NCI-H2107 treated with DMSO at 0.1 percent for 48 hours (cell line): ENCODE results near the gene USP33.
"Not testable (repeated sequence)": the region's sequence is repeated elsewhere in the genome, so short reads cannot be mapped to it uniquely, and the experiment has no call there.

Experiments
- DNase-seq: peaks from one replicate; lab custom pipeline; 2025; ENCODE audit not compliant: unreplicated experiment; lab: John Stamatoyannopoulos, UW

Gene USP33

DNA sequence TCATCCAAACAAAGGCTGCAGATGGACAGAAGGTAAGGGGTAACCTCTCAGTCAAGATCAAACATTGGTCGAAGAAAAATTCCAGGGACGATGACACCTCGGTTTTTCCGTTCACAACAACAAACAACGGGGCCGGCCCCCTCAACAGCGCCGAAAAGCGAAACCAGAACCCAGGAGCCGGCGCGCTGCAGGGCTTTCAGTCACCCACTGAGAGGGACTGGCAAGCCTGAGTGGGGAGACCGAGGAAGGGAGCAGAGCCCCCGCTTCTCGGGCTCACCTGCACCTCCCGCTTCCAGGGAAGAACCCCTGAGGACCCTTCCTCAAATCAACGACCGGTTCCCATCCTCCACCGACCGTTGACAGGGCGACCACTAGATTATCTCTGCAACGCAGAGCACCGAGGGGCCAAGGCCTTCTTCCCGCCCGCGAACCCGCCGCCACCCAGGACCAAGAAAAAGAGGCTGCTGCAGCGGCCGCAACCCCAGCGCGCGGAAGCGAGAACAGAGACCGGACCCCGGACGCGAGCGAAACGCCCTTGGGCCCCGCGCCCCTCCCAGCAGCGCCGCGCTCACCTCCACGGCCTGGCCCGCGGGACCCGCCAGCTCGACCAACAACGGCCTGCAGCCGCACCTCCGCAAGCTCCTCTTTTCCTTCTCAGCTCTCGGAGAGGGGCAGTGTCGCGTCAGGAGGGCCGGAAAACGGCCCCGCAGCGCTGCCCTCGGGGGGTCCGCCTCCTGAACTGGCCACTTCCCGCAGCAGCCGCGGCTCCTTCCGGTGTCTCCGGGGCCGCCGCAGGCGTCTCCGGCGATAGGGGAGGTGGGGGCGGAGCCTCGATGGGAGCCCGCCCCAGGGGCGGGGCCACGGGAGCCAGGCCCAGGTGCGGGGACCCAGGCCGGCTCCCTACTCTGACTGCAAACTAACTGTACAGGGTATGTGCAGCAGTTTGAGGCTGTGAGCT, at the start of gene USP33:
USP33 (minus strand) TSS at position 782 of the 958 bp plus-strand sequence. CDS start 18,155 bp downstream, outside the sequence.
- DNase-seq: peak; percentile 79

DNA sequence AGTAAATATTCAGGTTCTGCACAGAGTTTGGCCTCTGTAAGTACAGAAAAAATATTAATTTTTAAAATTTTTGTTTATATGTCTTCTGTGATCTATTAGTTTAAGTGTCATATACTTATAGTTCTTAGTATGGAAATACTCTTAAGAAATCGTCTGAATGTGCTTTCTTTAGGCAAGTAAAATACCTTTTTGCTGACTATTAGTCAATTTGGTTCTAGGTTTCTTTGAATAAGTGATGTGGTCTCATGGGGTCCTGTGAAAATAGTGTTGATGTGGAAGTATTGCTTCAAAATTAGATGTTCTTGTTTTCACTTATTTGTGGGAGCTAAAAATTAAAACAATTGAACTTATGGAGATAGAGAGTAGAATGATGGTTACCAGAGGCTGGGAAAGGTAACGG, 43.7 kb upstream of the USP33 start:
- no peak for DNase-seq

DNA sequence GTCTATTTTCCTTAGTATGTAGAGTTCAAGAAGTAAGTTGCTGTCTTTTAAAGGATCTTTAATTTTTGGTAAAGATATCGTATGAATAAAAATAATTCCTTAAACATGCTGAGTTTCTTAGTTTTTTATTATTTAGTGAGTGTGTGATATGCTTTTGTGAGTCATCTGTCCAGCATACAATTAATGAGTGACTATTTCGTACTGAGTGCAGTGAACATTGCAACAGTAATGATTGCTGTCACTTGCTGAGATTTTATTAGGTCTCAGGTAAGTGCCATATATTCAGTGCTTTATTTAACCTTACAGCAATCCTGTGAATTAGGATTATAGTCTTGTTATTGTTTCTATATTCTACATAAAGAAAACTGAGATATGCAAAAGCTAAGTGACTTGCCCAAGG, 42.4 kb upstream of the USP33 start:
- DNase-seq: no peak

DNA sequence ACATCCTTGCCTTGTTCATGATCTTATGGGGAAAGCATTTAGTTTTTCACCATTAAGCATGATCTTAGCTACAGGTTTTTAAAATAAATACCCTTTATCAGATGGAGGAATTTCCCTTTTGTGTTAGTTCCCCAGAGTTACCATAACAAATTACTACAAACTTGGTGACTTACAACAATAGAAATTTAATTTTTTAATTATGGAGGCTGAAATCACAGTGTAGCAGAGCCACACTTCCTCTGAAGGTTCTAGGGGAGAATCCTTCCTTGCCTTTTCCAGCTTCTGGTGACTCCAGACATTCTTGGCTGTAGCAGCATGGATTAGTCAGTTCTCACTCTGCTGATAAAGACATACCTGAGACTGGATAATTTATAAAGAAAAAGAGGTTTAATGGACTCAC, 38.3 kb upstream of the USP33 start:
- no peak for DNase-seq

DNA sequence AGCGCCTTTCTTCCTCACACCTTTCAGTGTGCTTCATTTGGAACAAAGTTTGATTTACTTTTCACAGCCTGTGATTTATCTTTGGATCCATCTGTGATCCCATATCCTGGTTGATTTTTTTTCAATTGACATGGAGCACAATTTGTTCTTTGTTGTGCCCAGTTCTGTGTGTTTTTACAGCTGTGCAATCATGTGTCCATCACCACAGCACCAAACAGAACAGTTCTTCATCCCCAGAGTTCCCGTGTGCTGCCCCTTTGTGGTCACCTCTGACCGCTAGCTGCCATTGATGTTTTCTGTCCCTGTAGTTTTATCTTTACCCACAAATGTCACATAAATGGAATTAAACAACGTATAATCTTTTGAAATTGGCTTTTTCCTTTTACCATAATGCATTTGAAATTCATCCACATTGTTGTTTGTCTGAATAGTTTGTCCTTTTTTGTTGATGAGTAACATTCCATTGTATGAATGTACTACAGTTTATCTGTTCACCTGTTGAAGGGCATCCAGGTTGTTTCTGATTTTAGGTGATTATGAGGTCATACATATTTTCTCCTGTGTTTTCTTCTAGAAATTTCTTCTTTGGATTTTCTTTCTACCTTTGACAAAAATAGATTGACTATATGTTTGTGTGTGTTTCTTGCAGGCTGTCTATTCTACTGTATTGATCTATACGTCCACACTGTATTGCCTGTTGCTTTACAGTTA, 37.2 kb upstream of the USP33 start:
- no peak for DNase-seq

DNA sequence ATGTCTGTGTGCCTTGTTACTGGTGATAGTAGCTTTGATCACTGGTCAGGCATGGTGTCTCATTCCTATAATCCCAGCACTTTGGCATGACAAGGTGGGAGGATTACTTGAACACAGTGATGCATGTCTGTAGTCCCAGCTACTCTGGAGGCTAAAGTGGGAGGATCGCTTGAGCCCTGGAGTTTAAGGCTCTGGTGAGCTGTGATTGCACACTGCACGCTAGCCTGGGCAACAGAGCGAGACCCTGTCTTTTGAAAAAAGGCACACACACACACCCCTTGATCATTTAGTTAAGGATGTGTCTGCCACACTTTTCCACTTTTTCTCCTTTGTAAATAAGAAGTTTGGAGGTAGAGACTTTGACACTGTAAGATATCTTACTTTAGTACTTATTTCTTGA, 34.9 kb upstream of the USP33 start:
- DNase-seq: no peak

DNA sequence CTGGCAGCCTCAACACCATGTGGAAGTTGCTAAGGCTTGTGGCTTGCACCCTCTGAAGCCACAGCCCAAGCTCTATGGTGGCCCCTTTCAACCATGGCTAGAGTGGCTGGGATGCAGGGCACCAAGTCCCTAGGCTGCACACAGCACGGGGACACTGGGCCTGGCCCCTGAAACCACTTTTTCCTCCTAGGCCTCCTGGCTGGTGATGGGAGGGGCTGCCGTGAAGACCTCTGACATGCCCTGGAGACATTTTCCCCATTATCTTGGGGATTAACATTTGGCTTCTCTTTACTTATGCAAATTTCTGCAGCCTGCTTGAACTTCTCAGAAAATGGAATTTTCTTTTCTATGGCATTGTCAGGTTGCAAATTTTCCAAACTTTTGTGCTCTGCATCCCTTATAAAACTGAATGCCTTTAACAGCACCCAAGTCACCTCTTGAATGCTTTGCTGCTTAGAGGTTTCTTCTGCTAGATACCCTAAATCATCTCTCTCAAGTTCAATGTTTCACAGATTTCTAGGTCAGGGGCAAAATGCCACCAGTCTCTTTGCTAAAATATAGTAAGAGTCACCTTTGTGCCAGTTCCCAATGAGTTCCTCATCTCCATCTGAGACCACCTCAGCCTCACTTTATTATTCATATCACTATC, 26.6 kb upstream of the USP33 start:
- not testable (repeated sequence) for DNase-seq

DNA sequence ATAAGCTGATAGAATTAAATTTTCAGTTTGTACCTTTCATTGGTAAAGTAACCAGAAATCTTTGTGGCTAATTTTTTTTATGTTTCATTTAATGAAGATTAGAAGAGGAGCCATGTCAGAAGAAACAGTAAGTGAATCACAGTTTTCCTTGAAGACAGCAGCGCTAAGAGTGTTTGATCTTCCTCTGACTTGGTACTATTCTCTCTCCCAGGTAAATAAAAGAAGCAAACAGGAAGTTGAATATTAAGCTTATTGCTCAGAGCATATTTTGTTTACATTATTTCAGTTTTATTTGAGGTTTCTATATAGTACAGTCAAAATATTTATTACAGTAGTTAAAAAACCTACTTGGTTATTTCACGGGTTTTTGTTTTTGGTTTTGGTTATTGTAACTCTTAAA, 23.5 kb upstream of the USP33 start:
- DNase-seq: no peak

DNA sequence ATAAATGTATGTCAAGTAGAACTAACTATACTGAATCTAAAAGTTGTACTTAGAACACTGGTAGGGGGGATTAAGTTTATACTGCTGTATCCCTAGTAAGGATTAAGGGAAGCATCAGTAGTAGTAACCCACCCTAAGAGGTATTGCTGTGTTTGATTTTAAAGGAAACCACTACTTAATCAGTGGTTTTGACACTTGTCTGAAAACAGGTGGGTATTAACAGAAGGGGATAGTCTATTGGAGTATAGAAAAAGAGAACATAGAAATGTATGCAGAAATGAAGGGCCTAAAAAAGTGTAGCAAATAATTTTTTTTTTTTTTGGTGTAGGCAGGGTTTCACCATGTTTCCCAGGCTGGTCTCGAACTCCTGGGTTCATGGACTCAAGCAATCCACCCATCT, 22.0 kb upstream of the USP33 start:
- no peak for DNase-seq

DNA sequence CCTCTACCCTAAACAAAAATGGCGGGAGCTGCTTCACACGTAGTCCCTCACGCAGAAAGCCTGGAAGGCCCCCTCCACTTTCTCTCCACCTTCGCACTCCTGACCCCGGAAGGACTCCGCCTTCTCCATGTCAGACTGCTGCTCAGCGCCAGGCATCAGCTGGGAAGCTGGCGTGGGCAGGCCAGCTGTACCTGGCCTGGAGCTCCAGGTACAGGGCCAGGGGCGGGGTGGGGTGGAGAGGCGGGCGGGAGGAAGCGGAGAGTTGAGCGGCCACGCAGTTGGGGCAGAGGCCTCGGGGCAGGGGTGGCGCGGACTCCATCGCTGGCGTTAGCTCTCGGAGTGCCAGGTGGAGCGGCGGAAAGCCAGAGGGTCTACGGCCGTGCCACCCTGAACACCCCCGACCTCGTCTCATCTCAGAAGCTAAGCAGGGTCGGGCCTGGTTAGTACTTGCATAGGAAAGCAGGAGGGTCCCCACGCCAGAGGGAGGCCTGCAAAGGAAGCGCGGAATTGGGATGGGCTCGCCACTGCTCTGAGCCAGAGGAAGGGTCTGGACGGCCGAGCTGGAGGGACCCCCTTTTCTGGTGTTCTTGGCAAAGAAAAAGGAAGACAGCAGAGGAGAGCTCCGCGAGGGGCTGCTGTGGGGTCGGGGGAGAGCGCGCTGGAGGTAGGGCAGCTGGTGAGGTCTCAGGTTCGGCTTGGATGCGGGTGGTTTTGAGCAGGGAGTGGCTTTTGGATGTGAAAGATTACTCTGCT, 20.1 kb upstream of the USP33 start, which contains the start of gene MIGA1:
MIGA1 (plus strand) TSS at position 121 of the 753 bp plus-strand sequence. CDS start 3,604 bp downstream, outside the sequence.
- DNase-seq: peak; percentile 92

DNA sequence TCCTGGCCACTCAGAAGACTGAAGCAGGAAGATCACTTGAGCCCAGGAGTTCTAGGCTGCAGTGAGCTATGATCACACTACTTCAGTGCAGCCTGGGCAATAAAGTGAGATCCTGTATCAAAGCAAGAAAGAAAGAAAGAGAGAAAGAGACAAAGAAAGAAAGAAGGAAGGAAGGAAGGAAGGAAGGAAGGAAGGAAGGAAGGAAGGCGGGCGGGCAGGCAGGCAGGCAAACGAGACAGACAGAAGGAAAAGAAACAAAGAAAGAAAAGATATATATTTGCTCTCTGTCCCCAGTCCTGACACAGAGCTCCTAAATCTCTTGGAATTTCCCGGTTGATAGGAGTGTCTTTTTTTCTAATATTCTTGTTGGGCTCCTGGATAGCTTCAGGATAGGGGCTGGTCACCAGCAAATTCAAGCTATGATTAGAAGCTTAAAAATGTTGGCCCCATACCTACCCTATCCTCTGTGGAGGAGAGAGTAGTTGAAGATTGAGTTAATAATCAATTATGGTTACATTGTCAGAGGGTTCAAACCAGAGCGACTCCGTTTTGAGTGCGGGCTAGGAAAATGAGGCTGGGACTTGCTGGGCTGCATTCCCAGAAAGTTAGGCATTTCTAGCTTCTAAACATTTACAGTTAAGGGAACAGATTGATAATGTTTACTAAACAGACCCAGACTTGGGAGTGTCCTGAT, 16.5 kb upstream of the USP33 start:
- no peak for DNase-seq

DNA sequence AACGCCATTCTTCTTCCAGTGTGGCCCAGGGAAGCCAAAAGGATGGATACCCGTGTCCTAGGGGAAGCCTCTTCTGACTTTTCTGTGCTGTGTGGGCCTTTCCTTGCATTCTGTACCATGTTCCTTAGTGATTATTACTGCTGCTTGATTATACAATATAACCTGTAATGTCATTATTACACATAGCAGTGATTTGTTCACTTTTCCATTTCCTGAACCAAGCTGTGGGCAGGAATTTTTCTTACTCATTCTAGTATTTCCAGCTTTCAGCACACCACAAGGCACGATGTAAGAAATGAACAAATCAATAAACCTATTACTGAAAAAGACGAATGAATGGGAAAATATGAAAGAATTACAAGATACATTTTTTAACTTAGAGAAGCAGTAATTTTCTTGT, 8.4 kb upstream of the USP33 start:
- no peak for DNase-seq

DNA sequence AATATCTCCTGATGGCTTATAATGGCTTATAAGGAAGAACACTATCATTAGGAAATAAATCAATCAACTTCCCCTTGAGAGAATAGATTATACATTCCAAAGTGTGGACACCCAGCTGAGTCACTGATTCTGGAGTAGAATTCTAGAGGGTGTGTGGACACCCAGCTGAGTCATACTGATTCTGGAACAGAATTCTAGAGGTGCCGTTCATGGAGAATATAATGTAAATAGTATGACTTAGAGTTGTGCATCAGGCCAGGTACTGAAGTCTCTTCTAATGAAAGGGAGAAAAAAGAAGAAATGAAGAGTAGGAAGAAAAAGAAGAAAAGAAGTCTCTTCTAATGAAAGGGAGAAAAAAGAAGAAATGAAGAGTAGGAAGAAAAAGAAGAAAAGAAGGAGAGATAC, 2.4 kb upstream of the USP33 start:
- DNase-seq: no peak

DNA sequence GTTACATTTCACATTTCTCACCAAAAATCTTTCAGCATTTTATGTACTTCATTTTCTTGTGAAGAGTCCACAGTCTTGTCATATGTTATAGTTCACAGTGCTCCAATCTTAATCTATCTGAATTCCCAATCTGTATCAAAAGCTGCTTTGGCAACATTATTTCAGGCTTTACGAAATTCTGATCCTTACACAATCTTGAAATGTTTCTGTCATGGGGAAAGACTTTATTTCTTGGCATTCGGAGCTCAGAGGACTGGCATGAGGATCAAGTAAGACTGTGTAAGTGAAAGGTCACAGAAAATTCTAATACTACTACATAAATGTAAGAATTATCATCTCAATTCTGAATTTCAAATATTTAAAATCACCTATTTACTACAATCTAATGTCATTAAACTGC, 2.0 kb downstream of the USP33 start:
- no peak for DNase-seq

DNA sequence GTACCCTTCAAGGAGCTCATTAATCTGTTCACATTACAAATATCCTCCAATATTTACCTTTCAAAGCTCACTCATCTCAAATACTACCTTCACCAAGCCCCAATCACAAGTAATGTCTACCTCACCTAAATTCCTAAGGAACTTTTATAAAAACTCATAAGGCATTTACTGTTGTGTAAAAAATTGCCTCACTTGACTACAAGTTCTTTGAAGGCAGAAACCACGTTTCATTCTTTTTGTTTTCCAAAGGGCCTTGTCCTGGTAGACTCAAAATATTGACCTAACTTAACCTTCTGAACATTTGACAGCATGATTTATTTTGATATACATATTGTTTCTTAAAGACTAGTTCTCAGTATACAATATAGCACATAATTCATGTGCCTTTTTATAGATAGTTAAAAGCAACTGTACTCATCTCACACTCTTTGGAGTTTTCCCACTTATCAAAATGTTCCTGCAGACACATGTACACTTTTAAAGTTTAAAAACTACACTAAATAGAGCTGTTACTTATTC, 2.5 kb downstream of the USP33 start:
- no peak for DNase-seq

DNA sequence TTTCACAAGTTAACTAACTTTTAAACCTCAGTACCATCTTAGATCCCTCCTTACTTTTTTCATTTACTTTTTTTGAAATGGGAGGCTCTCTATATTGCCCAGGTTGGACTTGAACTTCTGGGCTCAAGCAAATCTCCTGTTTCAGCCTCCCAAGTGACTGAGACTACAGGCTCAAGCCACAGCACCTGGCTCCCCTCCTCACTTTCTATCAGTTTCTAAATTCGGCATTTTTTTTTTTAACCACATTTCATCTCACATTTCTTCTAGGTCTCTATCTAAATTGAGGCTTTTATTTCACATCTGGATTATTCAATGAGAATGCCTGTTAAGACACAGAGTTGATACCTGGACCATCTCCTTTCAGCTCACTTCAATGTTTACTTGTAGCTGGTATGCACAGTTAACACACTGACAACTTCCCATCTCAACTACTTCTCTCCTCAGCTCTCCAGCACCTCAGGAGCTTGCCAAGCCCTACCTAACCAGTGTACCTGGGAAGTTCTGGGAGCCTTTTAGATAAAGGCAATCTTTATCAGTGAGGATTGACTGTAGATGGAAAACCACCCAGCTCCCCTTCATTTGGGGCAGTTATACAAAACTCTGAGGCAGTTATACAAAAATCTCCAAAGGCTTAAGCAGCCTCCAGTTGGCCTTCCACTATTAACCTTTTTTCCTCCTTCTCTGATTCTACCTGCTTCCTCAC, 3.4 kb downstream of the USP33 start:
- no peak for DNase-seq

DNA sequence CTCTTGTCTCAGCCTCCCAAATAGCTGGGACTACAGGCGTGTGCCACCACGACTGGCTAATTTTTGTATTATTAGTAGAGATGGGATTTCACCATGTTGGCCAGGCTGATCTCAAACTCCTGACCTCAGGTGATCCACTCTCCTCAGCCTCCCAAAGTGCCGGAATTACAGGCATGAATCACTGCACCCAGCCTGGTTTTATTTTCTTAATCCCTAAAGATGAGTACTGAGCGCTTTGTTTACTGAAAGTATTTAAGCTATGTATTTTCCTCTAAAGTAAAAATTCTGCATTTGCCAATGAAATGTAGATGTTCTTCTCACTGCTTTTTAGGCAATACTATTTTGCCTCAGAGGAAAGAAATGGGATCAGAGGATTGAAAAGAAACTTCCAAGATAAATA, 10.2 kb downstream of the USP33 start:
- DNase-seq: not testable (repeated sequence)

DNA sequence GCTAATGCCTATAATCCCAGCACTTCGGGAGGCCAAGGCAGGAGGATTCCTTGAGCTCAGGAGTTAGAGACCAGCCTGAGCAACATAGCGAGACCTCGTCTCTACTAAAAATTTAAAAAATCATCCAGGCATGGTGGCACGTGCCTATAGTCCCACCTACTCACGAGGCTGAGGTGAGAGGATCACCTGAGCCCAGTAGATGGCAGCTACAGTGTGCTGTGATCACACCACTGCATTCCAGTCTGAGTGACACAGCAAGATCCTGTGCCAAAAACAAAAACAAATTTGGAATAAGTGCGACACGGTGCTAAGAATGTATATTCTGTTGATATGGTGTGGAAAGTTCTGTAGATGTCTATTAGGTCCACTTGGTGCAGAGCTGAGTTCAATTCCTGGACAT, 15.1 kb downstream of the USP33 start:
- DNase-seq: no peak

DNA sequence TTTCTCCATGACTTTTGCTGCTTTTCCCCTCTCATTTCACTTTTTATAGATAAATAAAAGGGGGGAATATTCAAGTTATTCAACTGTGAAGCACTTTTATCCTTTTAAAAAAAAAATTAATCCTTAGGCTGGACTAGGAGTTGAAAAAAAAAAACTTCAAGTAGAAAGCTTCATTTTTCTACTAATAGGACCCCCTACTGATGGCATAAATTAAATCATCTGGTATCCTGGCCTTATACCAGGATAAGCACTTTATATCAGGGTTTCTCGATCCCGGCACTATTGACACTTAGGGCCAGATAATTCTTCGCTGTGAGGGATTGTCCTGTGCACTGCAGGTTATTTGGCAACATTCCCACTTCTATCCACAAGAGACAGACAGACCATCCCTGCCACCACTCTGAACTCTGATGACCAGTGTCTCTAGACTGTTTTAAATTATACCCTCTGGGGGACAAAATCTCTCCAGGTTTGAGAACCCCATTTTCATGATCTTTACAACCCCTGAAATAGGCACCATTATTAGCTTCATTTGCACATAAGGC, 17.6 kb downstream of the USP33 start:
- no peak for DNase-seq
